BE2C (cell line): ENCODE measurements around the gene MRPS23. TPM values are rescaled to one million over a fixed set of nuclear protein-coding genes. Genes with fewer than 3 reads are reported as not detected.

Experiments used
- DNase-seq: peaks from one replicate; pipeline ENCODE4 v3.0.0-alpha.2; 2020
- H3K27me3 ChIP-seq: fragments of 250-450 bp; sonication (Bioruptor Pico); 2 replicates; pipeline ENCODE4 v1.5.1; 2020; ENCODE audit warnings: mild to moderate bottlenecking
- H3K36me3 ChIP-seq: fragments of 250-450 bp; sonication (Bioruptor Pico); 2 replicates; pipeline ENCODE4 v1.5.1; 2020; ENCODE audit warnings: mild to moderate bottlenecking
- H3K4me1 ChIP-seq: fragments of 250-450 bp; sonication (Bioruptor Pico); 2 replicates; pipeline ENCODE4 v1.5.1; 2020
- H3K4me3 ChIP-seq: 2 replicates; pipeline ENCODE4 v1.5.1; 2011; ENCODE audit warnings: low read depth, low read length
- H3K9me3 ChIP-seq: fragments of 250-450 bp; sonication (Bioruptor Pico); 2 replicates; pipeline ENCODE4 v1.5.1; 2020
- CTCF ChIP-seq: IDR thresholded peaks from 2 replicates; pipeline ENCODE4 v1.5.1; 2012; ENCODE audit warnings: mild to moderate bottlenecking, low read depth, low read length
- polyA plus RNA-seq: library from polyadenylated mRNA; unstranded; fragments of >200 nt; gene quantifications from one replicate; pipeline ENCODE4 v1.2.1, GENCODE V29; 2012; ENCODE audit warnings: low read depth, missing spikeins; ENCODE audit not compliant: insufficient read length, insufficient read depth

MRPS23 gene
- polyA plus RNA-seq = 156 TPM

GRCh38 chr17:57849874-57850754 is at the start of gene MRPS23:
Gene MRPS23 (minus strand): TSS chr17:57850044. CDS start chr17:57850010, 34 bp downstream.
- H3K9me3 ChIP-seq = no peaks in the 10 kb centered on the region
- no peaks in the 10 kb centered on the region for H3K27me3 ChIP-seq
- no peak for TF ChIP-seq CTCF
- H3K4me1 ChIP-seq = peaks cover 8% of the 10 kb centered on the region
- DNase-seq = peak; percentile 99
- peaks cover 7% of the 10 kb centered on the region for H3K36me3 ChIP-seq
- H3K4me3 ChIP-seq = peak within 1 kb of the TSS; percentile 82

GRCh38 chr17:57899391-57899790 is 49.5 kb upstream of the MRPS23 start:
- Histone ChIP-seq H3K36me3 (no peaks in the 10 kb centered on the region), H3K9me3 (no peaks in the 10 kb centered on the region), H3K27me3 (no peaks in the 10 kb centered on the region), H3K4me3 (no peak overlapping the region), H3K4me1 (no peaks in the 10 kb centered on the region)
- TF ChIP-seq CTCF = no peak
- DNase-seq = no peak

- H3K36me3 ChIP-seq = no peaks in the 10 kb centered on the region
- H3K4me3 ChIP-seq = no peak overlapping the region
- H3K4me1 ChIP-seq = no peaks in the 10 kb centered on the region
- DNase-seq = no peak
- no peaks in the 10 kb centered on the region for H3K27me3 ChIP-seq
- H3K9me3 ChIP-seq = no peaks in the 10 kb centered on the region
- no peak for TF ChIP-seq CTCF
These were observed 48.9 kb upstream of the MRPS23 start for GRCh38 chr17:57898487-57899311.

GRCh38 chr17:57895382-57896060 is 45.7 kb upstream of the MRPS23 start:
- no peaks in the 10 kb centered on the region for H3K27me3 ChIP-seq
- TF ChIP-seq CTCF = no peak
- H3K4me1 ChIP-seq = peaks cover 4% of the 10 kb centered on the region
- H3K4me3 ChIP-seq = no peak overlapping the region
- DNase-seq = no peak
- H3K9me3 ChIP-seq = no peaks in the 10 kb centered on the region
- H3K36me3 ChIP-seq = no peaks in the 10 kb centered on the region

- H3K4me3 ChIP-seq = no peak overlapping the region
- no peaks in the 10 kb centered on the region for H3K36me3 ChIP-seq
- no peak for TF ChIP-seq CTCF
- H3K27me3 ChIP-seq = no peaks in the 10 kb centered on the region
- peaks cover 9% of the 10 kb centered on the region for H3K4me1 ChIP-seq
- H3K9me3 ChIP-seq = no peaks in the 10 kb centered on the region
- no peak for DNase-seq
These were observed 45.0 kb upstream of the MRPS23 start for GRCh38 chr17:57894848-57895247.
